AG04450 (cell line): ENCODE results near the gene OR2F1. TPM values are rescaled to one million over a fixed set of nuclear protein-coding genes. Genes with fewer than 3 reads are reported as not detected.

ENCODE experiments used
- CTCF ChIA-PET: fragments of 300-600, 350-600 bp; formaldehyde crosslinking; extraction: SDS; loops from one replicate; lab custom pipeline; 2022; ENCODE audit warnings: antibody characterized with exemption, inconsistent platforms; lab: Charles Lee
- POLR2A ChIA-PET: fragments of 350-600 bp; formaldehyde crosslinking; extraction: SDS; loops from one replicate; lab custom pipeline; 2021; ENCODE audit warnings: antibody characterized with exemption, inconsistent platforms; lab: Yijun Ruan, JAX
- DNase-seq: peaks from one replicate; pipeline ENCODE4 v3.0.0-alpha.2; 2011; ENCODE audit warnings: low read depth, low spot score
- H3K27ac ChIP-seq: one replicate; pipeline ENCODE4 v1.5.1; 2012; ENCODE audit warnings: low read depth, low read length, control low read depth
- H3K27me3 ChIP-seq: one replicate; pipeline ENCODE4 v1.6.0; 2012; ENCODE audit warnings: low read length; ENCODE audit not compliant: control insufficient read depth, insufficient read depth
- H3K4me3 ChIP-seq: 2 replicates; pipeline ENCODE4 v1.5.1; 2011; ENCODE audit warnings: mild to moderate bottlenecking, low read depth, low read length, control low read depth
- H3K9me3 ChIP-seq: 2 replicates; pipeline ENCODE4 v1.5.1; 2012; ENCODE audit warnings: low read length; ENCODE audit not compliant: control insufficient read depth, insufficient read depth
- polyA plus RNA-seq: library from polyadenylated mRNA; depleted of rRNA; stranded (reverse); fragments of >200 nt; gene quantifications from 2 replicates; pipeline ENCODE4 v1.2.3, GENCODE V29; 2011
- TF ChIP-seq, protein P1 (sequence below): IDR thresholded peaks from 2 replicates; pipeline ENCODE4 v1.5.1; 2011; ENCODE audit warnings: low read depth, low read length, control low read depth, inconsistent platforms

Gene OR2F1
- polyA plus RNA-seq, 1 experiment, result not detected

DNA sequence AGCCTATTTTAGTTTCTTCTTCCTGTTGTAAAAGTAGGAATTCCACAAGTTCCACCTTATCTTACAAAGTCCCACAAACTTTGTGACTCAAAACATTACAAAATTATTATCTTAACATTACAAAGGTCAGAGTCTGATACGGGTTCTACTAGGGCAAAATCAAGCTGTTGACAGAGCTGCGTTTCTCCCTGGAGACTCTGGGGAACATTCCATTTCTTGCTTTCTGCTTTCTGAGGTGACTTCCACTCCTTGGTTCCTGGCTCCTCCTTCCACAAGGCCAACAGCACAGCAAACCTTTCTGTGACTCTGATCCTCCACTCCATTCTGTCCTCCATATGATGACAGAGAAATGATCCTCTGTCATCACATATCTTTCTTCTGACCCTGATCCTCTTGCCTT lies 10.6 kb downstream of the OR2F1 start:
- CTCF ChIA-PET, result no interaction called here
- POLR2A ChIA-PET, result interaction anchor here (1.1 kb wide), 1 partner anchor 9 kb away, joined by 3 read pairs; no protein-coding TSS in a partner anchor
- DNase-seq, result no peak
- Histone ChIP-seq H3K9me3 (no peaks in the 10 kb centered on the region), H3K27ac (no peak overlapping the region), H3K4me3 (no peak overlapping the region), H3K27me3 (no peaks in the 10 kb centered on the region)
- TF ChIP-seq, protein P1, sequence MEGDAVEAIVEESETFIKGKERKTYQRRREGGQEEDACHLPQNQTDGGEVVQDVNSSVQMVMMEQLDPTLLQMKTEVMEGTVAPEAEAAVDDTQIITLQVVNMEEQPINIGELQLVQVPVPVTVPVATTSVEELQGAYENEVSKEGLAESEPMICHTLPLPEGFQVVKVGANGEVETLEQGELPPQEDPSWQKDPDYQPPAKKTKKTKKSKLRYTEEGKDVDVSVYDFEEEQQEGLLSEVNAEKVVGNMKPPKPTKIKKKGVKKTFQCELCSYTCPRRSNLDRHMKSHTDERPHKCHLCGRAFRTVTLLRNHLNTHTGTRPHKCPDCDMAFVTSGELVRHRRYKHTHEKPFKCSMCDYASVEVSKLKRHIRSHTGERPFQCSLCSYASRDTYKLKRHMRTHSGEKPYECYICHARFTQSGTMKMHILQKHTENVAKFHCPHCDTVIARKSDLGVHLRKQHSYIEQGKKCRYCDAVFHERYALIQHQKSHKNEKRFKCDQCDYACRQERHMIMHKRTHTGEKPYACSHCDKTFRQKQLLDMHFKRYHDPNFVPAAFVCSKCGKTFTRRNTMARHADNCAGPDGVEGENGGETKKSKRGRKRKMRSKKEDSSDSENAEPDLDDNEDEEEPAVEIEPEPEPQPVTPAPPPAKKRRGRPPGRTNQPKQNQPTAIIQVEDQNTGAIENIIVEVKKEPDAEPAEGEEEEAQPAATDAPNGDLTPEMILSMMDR, result no peak

DNA sequence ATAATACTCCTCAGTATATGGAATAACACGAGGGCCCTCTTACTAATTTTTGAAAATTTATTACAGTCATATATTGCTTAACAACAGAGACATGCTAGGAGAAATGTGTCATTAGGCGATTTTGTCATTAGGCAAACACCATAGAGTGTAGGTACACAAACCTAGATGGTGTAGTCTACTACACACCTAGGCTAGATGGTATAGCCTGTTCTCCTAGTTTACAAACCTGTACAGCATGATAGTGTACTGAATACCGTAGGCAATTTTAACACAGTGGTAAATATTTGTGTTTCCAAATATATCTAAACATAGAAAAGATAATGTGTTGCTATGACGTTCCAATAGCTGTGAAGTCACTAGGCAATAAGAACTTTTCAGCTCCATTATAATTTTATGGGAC lies 12.8 kb downstream of the OR2F1 start:
- H3K27me3 ChIP-seq, result no peaks in the 10 kb centered on the region
- no peak overlapping the region for H3K27ac ChIP-seq
- CTCF ChIA-PET, result no interaction called here
- POLR2A ChIA-PET, result no interaction called here
- no peaks in the 10 kb centered on the region for H3K9me3 ChIP-seq
- TF ChIP-seq, protein P1, result no peak
- H3K4me3 ChIP-seq, result no peak overlapping the region
- no peak for DNase-seq

DNA sequence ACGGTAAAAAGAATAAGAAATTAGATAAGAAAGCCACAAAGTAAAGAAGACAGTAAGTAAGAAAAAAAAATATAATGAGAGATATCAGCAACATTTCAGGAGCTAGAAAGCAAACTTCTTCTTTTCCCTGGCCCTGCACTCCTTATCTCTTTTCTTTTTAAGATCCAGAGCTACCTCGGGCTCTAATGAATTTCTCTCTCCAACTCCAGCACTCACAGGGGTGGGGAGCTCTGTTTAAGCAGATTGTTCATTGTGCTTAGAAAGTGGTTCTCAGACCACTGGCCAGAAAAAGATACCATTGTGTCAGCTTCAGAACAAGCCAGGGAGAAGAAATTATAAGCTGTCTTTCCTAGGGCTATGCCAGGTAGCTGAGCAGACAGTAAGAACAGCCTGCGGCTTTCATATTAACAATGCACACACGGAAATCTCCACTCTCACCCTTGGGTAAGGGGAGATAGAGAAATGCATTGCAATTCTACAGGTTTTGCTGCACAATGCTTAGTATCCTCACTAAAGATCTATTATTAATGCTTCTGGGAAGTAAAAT lies 19.3 kb downstream of the OR2F1 start:
- H3K27me3 ChIP-seq, result no peaks in the 10 kb centered on the region
- ChIA-PET POLR2A (interaction anchor here (0.9 kb wide), 1 partner anchor 8 kb away, joined by 3 read pairs; no protein-coding TSS in a partner anchor), CTCF (no interaction called here)
- no peaks in the 10 kb centered on the region for H3K9me3 ChIP-seq
- TF ChIP-seq, protein P1, result no peak
- no peak overlapping the region for H3K27ac ChIP-seq
- DNase-seq, result no peak
- no peak overlapping the region for H3K4me3 ChIP-seq

DNA sequence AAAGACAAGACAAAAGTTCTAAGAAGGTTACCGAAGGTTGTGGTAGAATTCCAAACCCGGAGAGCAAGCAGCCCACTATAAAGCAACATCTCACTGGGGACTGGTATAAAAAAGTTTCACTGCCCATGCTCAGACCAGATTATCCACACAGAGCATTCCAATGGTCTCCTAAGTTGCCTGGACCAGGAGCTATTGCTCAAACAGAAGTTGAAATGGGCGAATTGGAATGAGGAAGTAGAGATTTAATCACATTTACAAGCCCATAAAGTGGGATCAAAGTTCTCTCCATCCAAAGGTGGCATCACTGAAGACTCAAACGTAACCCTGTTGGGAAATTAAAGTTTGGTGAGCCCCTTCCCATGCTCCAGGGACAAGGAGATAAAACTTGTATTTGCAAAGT lies 19.8 kb downstream of the OR2F1 start:
- no peaks in the 10 kb centered on the region for H3K27me3 ChIP-seq
- ChIA-PET POLR2A (interaction anchor here (0.9 kb wide), 1 partner anchor 9 kb away, joined by 3 read pairs; no protein-coding TSS in a partner anchor), CTCF (no interaction called here)
- TF ChIP-seq, protein P1, result no peak
- H3K4me3 ChIP-seq, result no peak overlapping the region
- no peak for DNase-seq
- H3K27ac ChIP-seq, result no peak overlapping the region
- no peaks in the 10 kb centered on the region for H3K9me3 ChIP-seq

DNA sequence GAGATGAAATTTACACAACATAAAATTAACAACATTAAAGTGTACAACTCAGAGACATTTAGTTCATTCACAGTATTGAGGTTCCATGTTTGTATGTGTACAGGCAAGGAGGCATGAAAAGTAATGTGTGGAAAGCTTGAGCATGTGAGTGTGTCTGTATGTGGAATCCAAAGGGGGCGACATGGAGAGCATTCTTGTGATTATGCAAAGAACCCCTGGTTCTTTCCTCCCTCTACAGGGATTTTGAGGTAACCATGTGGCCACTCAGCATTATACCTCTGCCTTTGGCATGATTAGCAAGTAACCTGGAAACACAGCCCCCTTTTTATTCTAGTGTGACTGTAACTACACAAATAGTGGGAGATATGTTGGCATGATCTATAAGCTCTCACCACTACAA lies 21.0 kb downstream of the OR2F1 start:
- H3K9me3 ChIP-seq, result no peaks in the 10 kb centered on the region
- ChIA-PET POLR2A (no interaction called here), CTCF (interaction anchor here (1.1 kb wide), 1 partner anchor 36 kb away, joined by 3 read pairs; no protein-coding TSS in a partner anchor)
- no peaks in the 10 kb centered on the region for H3K27me3 ChIP-seq
- TF ChIP-seq, protein P1, result no peak
- DNase-seq, result no peak
- no peak overlapping the region for H3K27ac ChIP-seq
- H3K4me3 ChIP-seq, result no peak overlapping the region
